NCI-H2196 treated with DMSO at 0.1 percent for 48 hours (cell line): ENCODE results near the gene TNKS1BP1.
"Not testable (repeated sequence)": the region's sequence is repeated elsewhere in the genome, so short reads cannot be mapped to it uniquely, and the experiment has no call there.

ENCODE experiments used
- DNase-seq: peaks from one replicate; lab custom pipeline; 2025; ENCODE audit not compliant: unreplicated experiment; lab: John Stamatoyannopoulos, UW

The TNKS1BP1 gene

DNA sequence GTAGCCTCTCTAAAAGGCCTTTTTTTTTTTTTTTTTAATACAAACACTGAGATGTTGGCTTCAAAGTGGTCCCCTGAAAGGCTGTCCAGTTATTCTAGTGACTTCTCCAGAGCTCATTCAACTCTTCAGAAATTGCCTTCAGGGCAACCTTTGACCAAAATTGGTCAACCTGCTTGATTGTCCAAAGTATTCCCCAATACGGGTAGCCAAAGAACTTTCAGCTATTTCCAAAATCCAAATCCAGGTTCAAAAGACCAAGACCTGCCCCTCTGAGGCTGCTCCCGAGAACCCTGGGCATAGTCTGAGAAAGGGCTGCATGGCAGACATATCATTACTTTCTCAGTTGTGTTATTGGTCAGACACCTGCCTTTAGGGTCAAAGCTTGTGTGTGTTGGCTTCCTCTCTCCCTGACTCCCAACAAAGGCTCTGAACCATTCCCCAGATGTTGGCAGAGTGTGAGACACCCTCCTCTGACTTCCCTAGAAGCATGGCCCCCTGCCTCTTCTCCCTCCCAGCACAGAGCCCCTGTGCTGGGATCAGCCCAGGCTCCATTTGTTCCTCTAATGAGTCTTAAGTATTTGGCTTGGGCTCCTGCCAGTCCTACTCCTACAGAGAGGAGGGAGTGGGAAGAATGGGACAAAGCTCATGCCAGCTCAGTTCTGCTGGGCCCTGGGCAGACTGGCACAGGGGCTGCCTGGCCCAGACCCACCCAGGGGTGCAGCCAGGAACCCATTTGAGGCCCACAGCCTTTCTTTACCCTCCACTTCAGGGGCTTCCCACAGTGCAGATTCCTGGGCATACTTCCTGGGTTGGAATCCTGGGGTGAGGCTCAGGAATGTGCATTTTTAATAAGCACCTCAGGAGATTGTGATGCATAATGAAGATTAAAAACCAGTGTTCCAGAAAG, 30.3 kb downstream of the TNKS1BP1 start:
- DNase-seq = peak; percentile 23

GRCh38 chr11:57290288-57290687, 34.5 kb downstream of the TNKS1BP1 start:
- no peak for DNase-seq

DNA sequence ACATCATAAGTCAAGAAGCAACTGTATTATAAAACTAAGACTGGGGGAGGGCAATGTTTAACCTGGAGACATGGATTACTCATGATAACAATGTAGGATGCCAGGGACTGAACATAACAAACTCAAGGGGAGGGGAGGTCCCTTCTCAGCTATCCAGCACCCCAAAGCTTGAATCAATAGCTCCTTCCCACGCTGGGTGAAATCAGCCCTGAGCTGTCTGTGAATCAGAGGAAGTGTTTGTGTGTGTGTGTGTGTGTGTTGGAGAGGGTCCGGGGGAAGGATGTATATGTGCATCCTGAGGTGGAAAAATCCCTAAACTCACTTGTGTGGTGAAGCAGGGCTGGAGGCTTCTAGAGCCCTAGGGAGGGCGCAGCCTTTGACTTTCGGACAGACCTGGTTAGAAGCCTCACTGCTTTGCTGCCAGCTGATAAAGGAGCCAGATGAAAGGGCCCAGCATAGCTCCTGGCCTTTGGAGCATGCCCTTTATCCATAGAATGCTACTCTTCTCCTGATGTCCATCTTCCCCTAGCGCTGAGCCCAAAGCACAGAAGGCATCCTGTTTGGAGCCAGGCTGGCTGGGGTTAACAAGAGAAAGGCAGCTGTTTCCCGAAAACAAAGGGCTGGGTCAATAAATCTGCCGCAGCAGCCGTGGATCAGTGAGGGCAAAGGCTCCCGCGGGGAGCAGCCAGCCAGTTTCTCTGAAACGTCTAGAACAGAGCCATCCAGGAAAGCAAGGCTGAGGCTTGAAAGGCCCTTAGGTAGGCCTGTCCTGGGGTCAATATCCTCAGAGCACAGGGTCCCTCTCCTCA, 35.8 kb downstream of the TNKS1BP1 start:
- peak; percentile 21 for DNase-seq

GRCh38 chr11:57287884-57288283, 36.9 kb downstream of the TNKS1BP1 start:
- no peak for DNase-seq

DNA sequence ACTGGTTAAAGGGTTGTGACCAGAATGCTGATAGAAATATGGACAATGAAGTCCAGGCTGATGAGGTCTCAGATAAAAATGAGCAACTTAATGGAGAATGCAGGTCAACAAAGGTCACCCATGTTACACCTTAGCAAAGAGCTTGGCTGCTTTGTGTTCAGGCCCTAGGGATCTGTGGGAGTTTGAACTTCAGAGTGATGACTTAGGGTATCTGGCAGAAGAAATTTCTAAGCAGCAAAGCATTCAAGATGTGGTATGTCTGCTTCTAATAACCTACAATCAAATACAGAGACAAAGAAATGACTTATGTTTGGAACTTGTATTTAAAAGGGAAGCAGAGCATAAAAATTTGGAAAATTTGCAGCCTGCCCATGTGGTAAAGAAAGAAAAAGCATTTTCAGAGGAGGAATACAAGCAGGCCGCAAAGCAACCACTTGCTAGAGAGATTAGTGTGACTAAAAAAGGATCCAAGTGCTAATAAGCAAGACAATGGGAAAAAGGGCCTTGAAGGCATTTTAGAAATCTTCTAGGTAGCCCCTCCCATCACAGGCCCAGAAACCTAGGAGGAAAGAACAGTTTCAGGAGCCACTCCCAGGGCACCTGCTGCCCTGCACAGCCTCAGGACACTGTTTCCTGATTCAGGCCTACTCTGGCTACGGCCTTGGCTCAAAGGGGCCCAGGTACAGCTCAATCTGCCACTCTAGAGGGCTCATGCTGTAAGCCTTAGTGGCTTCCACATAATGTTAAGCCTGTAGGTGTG, 41.3 kb downstream of the TNKS1BP1 start:
- no peak for DNase-seq

GRCh38 chr11:57281546-57281945, 43.2 kb downstream of the TNKS1BP1 start:
- DNase-seq = not testable (repeated sequence)

DNA sequence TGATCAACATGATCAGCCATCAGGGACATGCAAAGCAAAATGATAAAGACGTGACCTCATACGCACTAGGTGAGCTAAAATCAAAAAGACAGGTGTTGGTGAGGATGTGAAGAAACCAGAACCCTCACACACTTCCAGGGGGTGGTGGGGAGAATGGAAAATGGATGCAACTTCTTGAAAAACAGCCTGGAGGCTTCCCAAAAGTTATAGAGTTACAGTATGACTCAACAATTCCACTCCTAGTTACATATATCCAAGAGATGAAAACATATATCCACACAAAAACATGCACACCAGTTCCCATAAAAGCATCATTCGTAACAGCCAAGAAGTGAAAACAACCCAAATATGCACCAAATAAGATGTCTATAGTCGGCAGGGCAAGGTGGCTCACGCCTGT, 45.6 kb downstream of the TNKS1BP1 start:
- no peak for DNase-seq

GRCh38 chr11:57278721-57279095, 46.0 kb downstream of the TNKS1BP1 start:
- no peak for DNase-seq

DNA sequence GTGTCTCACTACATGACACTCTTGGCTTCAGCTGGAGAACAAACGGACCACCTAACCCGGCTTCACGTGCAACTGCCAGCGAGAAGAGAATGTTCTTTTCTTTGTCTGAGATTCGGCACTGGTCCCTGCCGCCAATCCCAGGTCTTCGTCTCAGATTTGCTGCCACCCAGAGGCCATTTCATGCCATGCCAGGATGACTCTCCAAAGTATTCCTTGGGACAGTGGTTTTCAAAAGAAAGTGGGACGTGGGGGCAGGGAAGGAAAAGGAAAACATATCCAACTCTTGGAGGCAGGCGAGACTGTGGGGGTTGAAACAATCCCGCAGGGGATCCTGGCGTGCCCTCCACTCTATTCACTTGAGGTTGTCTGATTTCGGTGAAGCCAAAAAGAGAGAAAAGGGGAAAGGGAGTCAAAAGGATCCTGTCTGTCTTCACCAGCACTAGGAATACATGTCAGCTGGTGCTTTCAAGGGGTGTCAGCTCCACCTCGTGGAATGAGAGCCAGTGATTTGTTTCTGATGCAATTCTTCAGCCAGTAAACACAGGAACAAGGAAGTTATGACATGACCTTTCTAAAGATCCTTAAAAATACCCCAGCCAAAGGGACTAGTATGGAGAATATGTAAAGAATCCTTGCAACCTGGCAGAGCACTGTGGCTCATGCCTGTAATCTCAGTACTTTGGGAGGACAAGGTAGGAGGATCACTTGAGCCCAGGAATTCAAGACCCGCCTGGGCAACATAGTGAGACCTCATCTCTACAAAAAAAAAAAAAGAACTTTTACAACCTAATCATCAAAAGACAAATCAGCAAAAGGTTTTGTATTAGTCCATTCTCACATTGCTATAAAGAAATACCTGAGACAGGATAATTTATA, 46.7 kb downstream of the TNKS1BP1 start:
- peak; percentile 34 for DNase-seq

DNA sequence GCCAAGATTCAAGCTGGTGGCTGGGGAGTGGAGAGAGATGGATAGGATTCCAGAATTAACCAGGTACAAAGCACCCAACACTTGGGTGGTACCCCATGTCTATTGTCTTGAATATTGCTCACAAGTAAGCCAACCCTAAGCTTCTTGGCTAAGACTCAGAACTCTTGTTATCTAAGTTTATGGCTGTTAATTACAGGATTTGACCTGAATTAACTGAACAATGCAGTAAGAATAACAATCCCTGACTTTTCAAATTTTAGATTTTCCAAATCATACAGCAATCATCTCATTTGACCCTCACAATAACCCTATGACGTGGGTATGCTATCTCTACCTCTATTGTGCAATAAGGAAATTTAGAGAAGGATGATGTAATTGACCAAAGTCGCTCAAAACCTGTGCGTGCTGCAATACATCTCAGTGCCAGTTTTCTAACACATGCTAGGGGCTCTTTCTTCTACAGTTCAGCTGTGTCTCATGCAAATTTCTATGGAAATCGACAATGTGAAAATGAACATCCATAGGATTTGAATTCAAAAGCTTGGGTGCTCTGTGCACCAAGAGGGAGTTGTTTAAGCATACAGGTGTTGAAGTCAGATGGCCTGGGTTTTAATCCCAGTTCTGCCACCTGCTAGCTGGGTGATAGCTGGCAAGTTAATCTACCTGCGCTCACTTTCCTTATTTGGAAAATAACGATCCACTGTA, 47.6 kb downstream of the TNKS1BP1 start:
- no peak for DNase-seq

DNA sequence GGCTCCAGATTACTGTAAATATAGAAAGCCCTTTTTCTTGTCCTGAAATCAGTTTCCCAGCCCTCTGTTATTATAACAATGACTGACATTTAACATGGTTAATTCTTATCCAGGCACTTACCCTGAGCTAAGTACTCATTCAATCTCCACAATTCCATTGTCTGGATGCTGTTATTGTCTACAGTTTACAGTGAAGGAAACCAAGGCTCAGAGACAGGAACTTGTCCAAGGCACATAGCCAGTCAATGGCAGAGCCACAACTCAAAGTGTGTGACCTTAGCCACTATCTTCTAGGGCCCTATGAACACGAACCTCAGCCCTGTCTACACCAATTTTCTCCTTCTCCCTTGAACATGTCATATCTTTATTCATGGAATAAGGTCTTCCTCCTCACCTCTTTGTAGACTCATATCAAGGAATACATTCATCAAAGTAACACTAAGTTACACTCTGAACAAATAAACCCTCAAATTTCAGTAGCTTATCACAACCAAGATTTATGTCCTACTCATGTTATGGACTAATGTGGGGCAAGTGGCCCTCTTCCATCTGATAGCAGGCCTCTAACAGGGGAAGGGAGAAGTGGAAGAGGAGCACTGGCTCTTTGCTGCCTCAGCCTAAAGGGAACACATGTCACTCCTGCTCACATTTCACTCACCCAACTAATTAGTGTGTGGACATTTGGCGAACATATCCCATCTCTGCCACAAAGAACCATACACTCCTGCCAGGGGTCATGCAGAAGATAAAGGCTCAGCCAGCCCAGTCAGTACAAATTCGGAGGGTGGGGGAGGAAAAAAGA, 48.4 kb downstream of the TNKS1BP1 start:
- DNase-seq = no peak

GRCh38 chr11:57275582-57275981, 49.2 kb downstream of the TNKS1BP1 start:
- DNase-seq = no peak

- no peak for DNase-seq
These were observed 49.8 kb downstream of the TNKS1BP1 start for GRCh38 chr11:57274904-57275498.

DNA sequence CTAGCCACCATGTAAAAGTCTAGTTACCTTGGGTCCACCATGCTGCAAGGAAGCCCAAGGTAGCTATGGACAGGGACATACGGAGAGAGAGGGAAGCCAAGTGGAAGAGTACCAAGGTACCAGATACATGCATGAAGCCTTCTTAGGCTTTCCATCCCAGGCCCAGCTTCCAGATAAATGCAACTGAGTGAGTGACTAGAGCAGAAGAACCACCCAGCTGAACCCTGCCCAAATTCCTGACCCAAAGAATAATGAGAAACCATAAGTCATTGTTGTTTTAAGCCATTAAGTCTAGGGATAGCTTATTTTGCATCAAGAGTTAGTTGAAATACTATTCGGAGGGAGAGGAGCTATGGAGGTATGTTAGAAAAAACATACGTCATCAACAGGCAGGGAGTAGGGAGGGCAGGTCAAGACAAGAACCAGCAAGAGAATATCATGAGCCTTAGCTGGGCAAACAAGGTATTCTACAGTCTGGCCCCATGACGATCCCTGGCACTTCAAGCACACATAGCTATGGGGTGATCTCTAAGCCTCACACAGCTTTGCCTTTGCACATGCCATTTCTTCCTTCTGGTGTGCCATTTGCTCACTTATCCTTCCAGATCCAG, 51.2 kb downstream of the TNKS1BP1 start:
- no peak for DNase-seq

- no peak for DNase-seq
These were observed 55.2 kb downstream of the TNKS1BP1 start for GRCh38 chr11:57269571-57270021.

GRCh38 chr11:57266157-57266556, 58.6 kb downstream of the TNKS1BP1 start:
- DNase-seq = no peak

DNA sequence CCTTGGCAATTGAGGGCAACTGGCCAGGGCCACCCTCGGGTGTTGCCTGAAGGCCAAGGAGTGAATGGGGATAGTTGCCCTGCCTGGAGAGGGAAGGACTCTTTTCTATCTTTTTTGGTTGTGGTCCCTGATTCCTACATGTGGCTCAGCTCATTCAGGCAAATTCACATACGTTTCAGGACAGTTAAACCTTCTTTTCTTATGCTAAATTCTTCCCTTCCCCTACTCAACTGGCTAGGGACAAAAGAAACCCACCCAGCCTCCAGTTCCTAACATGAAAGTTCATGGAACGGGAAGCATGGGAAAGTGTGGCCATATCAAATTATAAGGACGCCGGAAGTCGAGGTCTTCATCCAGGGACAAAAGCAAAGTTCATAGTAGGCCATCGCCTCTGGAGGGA, 61.4 kb downstream of the TNKS1BP1 start:
- no peak for DNase-seq

DNA sequence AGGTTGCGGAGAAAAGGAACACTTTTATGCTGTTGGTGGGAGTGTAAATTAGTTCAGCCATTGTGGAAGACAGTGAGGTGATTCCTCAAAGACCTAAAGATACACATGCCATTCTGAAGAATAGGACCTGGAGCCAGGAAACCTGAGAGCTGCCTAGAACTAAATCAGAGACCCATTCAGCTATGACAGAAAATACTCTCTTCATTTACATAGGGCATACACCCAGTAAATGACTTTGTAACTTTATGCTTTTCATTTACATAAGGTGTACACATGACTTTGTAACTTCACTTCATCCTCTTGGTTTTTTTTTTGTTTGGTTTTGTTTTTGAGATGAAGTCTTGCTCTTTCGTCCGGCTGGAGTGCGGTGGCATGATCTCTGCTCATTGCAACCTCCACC, 62.6 kb downstream of the TNKS1BP1 start:
- DNase-seq = no peak
